GM19395 (cell line): ENCODE results near the gene KSR1.

Source experiments
- ATAC-seq: cut with Tn5 transposase; IDR thresholded peaks from one replicate; pipeline ENCODE4 v1.9.1; 2021; ENCODE audit warnings: mild to moderate bottlenecking, moderate library complexity; ENCODE audit not compliant: unreplicated experiment

Gene KSR1

GRCh38 chr17:27547301-27547683 lies 91.0 kb downstream of the KSR1 start:
- ATAC-seq, result no peak

DNA sequence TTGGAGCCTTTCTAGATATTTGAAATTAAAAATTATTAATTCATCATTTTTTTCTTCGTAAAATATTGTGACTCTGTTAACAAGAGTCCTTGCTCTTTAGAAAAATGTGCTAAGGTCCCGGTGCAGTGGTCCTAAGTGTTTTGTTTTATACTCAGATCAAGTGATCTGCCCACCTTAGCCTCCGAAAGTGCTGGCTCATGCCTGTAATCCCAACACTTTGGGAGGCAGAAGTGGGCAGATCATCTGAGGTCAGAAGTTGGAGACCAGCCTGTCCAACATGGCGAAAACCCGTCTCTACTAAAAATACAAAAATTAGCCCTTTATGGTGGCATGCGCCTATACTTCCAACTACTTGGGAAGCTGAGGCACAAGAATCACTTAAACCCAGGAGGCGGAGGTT lies 92.1 kb downstream of the KSR1 start:
- ATAC-seq, result no peak

GRCh38 chr17:27549251-27549893 lies 93.1 kb downstream of the KSR1 start:
- ATAC-seq, result no peak

DNA sequence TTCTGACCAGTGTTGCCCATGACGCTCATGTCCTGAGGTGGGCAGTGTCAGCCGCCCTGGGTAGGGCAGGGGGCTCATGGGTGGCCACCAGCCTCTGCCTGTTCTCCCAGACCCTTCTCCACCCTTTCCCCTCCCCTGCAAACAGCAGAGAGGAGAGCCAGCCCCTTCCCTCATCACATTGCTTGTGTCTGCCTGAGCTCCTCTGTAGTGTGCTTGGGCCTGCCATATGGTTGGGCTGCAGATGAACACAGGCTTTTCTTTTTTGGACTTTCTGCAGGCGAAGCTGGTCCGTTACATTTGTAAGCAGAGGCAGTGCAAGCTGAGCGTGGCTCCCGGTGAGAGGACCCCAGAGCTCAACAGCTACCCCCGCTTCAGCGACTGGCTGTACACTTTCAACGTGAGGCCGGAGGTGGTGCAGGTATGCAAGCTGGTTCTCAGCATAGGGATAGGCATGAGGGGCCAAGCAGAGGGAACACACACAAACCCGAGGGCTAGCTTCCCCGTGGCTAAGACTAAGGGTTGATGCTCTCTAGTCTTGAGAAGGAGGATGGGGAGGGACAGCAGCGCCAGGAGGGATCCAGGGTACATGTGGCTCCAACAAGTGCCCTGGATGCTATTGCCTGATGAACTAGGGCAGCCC lies 94.2 kb downstream of the KSR1 start:
- ATAC-seq, result no peak

DNA sequence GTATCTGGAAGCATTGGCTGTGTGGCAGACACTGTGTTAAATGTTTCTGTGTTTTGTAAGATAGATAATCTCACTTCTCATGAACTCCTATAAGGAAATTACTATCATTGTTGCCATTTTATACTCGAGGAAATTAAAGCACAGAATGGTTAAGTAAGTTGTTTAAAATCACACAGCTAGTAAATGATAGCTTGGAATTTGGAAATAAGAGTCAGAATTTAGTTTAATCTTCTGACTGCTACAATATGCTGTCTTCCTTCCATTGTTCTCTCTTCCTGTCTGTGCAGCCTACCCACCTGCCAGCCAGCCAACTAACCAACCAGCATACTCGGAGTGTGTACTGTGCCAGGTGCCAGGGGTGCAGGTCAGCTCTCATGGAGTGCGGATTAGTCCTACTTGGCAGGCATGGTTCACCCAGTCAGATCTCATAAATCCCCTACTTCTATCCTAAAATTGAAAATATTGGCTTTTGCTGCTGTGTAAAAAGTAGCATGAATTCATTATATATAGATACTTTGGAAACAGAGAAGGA lies 94.8 kb downstream of the KSR1 start:
- no peak for ATAC-seq

DNA sequence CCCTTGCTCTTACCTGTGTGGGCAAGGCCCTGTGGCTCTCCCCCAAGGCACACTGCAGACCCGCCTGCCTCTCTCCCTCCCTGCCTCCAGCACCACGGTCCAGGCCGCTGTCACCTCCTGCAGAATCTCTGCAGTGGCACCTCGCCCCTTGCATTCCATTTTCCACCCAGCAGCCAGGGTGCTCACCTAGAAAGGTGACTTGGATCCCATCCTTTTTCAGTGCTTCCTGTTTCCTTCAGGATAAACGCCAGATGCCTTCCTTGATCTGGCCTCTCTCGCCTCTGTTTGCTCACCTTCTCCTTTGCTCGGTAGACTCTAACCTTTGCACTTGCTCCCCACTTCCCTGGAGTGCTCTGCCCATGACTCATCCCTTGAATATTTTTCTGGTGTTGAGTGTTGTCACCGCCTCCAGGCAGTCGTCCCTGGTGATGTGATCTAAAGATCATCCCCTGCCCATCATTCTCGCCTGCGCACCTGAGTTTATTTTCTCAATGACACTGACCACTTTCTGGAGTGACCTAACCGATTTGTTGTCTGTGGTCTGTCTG lies 95.5 kb downstream of the KSR1 start:
- no peak for ATAC-seq

- ATAC-seq, result no peak
These were observed 96.1 kb downstream of the KSR1 start for GRCh38 chr17:27552276-27552732.

DNA sequence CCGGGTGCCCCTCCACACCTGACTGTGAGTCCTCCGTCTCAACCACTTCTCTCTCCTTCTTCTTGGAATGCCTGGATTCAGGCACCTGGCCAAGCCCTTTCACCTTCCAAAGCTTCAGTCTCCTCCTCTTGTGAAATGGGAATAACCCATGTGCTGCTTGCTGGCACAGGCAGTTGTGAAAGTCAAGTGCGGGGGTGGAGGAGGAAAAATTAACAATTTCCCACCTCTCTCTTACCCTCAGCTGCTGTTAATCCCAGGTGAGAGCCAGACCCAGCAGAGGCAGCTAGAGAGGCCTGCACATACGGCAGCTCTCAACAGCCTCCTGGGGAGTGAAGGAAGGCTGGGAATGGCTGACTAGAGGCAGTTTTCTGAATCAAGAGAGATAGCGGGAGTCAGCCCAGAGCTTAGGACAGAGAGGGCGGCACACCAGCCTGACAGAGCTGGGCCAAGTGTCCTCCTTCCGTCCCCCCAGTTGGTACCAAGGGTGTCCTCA lies 96.8 kb downstream of the KSR1 start:
- ATAC-seq, result no peak

DNA sequence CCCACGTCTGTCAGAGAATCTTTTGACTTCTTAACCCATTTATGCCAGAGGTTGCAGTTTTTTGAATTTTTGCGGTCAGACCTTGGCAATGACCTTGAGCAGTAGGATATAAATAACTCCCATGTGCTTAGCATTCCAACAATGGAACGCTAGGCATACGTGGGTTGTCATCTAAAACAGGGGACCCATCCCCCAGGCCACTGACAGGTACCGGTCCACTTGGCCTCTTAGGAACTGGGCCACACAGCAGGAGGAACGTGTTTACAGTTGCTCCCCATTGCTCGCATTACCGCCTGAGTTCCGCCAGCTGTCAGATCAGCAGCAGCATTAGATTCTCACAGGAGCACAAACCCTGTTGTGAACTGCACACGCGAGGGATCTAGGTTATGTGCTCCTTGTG lies 97.9 kb downstream of the KSR1 start:
- ATAC-seq, result no peak

GRCh38 chr17:27554911-27555310 lies 98.7 kb downstream of the KSR1 start:
- no peak for ATAC-seq

GRCh38 chr17:27555339-27555738 lies 99.1 kb downstream of the KSR1 start:
- no peak for ATAC-seq

GRCh38 chr17:27558341-27558740 lies 102.1 kb downstream of the KSR1 start:
- ATAC-seq, result no peak

- no peak for ATAC-seq
These were observed 102.7 kb downstream of the KSR1 start for GRCh38 chr17:27558842-27559505.

- ATAC-seq, result no peak
These were observed 103.5 kb downstream of the KSR1 start for GRCh38 chr17:27559506-27560481.

- ATAC-seq, result no peak
These were observed 104.4 kb downstream of the KSR1 start for GRCh38 chr17:27560668-27561067.

GRCh38 chr17:27562777-27563455 lies 106.7 kb downstream of the KSR1 start:
- no peak for ATAC-seq

DNA sequence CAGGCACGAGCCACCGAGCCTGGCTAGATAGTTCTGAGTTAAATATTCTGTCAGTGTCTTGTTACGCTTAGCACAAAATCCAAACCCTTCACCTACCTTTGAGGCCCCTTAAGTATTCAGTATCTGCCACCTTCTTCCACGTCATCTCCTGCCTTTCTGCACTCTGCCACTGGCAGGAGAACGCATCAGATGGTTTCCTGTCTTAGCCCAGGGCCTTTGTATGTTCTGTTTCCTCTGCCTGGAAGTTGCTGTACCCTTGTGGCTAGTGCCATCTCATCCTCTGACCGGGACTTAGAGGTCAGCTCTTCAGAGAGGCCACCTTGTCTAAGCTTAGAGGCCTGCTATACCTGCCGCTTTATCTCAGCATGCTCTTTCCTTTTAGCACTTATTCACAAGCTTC lies 107.3 kb downstream of the KSR1 start:
- ATAC-seq, result no peak

DNA sequence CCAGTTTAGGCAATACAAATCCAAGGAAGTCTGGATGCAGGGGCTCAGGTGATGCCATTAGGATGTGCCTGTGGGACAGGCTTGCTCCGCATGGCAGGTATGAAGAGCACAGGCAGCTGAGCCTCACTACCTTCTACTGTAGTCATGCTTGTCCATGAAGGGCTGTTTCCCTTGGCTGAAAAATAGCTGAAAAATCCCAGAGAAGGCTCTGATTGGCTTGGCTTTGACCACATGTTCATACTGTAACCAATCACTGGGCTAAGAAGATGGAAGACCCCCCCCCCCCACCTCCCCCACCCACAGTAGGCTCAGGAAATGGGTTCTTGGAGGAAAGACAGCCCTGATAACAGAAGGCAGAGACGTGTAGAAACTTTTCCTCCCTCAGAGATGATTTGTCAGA lies 108.2 kb downstream of the KSR1 start:
- ATAC-seq, result no peak

DNA sequence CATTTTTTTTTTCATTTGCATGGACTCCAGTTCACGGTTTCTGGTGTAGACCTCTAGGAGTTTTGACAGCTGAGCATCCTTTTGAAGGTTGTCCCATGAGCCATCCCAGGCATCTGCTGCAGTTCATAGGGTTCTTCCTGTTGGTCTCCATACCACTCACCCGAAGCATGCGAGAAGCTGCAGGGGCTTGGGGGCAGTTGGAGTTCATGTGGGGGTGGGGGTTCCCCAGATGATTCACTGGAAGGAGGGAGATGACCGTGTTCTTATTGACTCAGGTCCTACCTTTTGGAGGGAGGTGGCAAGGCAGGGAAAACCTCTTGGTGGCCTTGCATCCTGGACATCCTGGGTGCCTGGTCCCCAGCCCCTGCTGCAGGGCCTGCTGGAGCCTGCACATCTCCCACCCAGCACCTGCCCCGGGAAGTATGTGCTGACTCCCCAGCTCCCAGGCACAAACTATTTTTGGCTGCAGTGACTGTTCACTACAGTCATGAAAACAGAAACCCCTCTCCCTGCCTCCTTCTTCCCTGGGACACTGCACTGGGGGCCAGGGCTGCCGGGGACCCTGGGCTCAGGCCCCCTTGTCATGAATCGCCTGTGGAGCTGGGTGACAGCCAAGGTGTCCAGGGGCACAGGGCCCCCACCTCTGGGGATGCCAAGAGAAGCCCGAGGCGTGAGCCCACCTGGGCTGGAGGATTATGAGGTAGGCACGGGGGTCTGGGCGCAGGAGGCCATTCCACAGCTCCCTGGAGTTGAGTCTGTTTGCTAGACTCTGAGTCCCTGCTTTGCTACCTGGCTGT lies 109.8 kb downstream of the KSR1 start:
- ATAC-seq, result no peak
